Glomerular visceral epithelial cell (primary cell): ENCODE data around the gene UPF2.

Experiments used
- DNase-seq: peaks from one replicate; pipeline ENCODE4 v3.0.0-alpha.2; 2016; ENCODE audit errors: extremely low spot score

The UPF2 gene

DNA sequence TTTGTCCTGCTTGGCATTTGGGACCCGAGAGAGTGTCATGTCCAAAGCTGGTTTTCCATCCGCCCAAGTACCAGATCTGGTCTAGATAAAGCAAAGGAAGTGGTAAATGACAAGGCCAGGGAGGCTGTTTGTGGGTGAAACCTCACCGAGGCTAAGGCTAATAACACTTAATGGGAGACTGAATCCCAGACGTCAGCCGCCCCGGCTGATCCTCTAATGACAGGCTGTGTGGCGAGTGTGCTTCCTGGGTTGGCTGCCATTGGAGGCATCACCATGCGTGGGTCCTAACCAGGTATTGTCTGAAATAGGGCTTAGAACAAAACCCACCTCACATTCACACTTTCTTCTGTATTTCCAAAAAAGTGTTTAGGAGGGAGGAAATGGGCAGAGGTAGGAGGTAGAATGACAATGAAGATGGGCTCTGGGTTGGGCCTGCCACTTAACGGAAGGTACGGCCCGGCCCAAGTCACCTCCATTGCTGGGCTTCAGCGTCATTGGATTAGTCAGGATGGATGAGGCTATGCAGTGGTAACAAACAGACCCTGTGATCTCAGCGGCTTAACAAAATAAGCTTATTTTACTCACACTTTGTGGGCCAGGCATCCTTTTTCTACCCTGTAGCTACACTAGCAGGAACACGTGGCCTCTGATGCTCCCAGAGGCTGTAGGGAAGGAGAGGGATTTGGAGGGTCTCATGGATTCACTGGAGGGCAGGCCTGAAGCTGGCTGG is 159.8 kb downstream of the UPF2 start:
- peak; percentile 38 for DNase-seq

DNA sequence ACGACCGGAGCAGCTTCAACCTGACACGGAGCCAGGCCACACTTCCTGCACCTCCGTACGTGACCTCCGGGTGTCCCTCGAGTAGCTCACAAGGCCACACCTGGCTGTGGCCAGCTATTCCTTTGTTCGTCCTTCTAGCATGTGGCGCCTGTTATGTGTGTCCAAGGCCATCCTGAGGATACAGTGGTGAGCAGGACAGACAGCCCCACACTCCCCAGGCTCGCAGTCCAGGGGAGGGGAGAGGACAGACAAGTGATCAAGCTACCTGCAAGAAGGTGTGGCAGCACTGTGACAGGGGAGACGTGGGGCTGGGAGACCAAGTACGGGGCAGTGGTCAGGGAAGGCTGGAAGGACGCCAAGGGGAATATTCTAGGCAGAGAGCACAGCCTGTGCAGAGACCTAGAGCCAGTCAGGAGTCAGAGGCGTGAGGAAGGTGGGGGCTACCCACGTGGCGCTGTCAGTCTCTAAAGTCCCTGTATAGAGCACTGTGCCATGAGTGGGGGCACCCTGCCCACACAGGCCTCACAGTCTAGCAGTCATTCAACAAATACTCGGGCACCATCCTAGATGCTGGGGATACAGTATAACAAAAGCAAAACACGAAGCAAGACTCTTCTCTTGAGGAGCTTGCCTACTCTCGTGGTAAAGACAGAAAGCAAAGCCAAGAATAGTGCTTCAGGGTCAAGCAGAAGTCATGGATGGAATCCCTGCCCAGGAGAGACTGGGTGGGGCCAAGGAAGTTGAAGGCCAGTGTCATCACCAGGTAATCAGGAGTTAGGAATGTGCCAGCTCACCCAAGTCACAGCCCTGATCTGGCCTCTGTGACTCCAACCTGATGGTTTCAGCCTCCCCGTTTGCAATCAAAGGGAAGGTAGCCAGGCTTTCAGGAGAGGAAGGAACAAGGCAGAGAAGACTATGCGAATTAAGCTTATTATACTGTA is 160.9 kb downstream of the UPF2 start:
- DNase-seq, result peak; percentile 82

DNA sequence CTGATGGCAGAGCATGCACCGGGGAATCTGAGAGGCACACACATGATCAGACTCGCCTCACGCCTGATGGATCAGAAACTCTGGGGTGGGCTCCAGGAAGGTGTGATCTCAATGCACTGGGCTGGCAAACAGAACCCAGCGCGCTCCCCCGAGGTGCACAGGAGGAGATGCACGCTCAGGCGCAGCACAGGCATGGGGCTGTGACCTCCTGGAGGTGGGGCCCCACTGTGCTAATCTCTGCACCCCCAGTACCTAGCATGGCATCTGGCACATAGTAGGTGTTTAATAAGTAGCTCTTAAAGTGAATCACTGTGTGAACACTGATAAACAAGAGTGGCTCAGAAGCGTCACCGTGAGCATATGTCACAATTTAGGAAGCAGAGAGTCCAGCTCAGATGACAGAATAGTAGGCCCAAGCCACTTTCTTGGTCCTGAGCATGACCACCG is 161.6 kb downstream of the UPF2 start:
- no peak for DNase-seq

DNA sequence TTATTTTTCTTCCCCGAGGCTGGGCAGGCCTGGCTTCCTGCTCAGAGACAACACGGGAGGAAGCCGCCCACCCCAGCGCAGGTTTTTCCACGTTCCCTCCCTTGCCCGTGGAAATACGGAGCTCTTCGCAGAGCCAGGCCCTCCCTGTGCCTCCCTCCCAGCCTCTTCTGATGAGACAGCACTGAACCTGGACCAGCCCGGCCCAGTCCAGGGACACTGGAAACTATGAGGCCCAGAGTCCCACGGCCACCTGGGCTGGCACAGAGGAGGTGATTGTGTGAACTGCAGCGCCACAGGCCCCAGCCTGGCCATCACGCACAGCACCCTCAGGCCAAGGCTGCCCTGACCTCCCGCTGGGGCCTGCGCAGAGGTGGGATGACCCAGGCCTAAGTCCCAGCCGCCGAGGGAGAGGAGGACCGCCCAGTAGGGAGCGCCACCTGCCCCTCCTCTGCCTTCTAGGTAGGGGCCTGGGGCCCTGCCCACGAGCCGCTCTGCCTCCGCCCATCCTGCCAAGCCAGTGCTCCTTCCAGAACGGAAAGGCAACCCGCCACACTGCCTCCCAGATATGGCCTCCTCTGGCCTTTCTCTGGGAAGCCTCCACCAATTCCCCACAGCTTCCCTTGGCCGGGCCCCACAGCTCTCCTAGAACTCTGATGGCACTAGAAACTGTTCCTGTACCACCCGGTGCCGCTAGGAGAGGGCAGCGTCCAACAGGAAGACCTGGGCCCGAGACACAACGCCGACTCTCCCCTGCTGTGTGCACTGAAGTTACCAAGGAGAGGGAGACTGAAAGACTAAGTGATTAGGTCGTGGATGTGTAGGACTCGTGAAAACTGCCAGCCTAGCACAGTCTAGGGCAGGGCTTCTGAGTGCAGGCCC is 162.2 kb downstream of the UPF2 start:
- DNase-seq, result peak; percentile 45

DNA sequence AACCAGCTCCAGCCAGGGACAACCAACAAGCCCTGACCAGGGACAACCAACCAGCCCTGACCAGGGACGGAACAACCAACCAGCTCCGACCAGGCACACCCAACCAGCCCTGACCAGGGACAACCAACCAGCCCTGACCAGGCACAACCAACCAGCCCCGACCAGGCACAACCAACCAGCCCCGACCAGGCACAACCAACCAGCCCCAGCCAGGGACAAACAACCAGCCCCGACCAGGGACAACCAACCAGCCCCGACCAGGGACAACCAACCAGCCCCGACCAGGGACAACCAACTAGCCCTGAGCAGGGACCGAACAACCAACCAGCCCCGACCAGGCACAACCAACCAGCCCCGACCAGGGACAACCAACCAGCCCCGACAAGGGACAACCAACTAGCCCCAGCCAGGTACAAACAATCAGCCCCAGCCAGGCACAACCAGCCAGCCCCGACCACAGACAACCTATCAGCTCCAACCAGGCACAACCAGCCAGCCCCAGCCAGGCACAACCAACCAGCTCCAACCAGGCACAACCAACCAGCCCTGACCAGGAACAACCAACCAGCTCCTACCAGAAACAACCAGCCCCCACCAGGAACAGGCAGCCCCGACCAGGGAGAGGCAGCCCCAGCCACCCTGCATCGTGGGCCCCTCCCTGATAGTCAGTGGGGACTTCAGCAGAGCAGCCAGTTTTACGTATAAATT is 163.1 kb downstream of the UPF2 start:
- no peak for DNase-seq

DNA sequence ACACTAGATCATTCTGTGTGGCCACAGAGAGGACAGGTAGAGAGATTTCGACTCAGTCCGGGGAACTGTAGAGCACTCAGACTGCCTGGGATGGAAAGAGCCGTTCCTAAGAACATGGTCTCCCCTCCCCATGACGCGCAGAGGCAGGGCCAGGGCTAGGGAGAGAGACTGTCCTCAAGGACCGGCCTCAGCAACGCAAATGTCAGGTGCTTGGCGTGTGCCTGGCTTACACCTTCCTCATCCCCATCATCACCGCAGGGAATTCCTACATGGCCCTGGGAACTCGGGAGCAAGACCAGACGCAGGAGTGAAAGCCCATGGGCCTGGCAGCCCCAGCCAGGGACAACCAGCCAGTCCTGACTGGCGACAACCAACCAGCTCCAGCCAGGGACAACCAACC is 163.8 kb downstream of the UPF2 start:
- no peak for DNase-seq

DNA sequence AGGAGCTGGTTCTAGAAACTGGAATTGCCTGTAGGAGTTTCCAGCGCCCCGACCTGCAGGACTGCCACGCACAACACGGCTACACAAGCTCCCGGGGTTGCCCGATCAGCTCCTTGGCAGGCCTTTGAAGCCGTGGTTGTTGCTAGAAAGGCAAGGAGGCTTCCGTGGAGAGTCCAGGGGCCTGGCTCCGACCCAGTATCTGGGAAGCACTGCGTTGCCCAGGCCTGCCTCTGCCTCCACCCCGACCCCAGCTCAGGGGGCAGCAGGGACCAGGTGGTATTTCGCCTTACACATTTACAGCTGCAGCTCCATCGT is 165.1 kb downstream of the UPF2 start:
- no peak for DNase-seq

DNA sequence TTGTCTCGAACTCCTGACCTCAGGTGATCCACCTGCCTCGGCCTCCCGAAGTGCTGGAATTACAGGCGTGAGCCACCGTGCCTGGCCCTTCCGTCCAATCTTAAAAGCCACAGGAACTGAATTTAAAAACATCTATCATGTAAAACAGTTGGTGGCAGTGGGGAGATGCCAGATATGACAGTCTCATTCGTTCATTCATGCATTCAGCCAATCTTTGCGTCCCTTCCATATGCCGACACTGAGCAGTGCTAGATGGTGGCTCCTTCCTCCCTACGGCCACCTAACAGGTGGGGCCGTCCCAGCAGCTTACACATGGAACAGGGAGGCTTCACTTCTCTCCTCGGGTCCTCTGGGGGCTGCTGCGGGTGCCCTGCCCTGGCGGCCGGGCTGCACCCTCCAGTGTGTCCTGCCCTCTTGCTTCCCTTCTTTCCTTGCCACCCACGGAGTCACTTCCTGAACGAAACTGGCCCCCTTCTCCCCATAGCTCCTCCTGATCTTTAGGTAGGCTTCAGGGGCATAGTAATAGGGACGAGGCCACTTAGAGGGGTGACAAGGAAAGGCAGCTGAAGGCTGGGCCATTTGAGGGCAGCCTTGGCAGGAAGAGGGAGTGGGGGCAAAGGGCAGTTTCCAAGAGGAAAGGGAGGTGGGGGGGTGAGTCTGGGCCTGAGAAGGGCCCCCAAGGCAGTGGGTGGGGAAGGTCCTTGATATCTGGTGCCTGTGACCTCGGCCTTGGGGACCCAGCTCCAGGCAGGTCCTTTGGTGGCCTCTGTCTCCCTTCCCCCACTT is 165.6 kb downstream of the UPF2 start:
- DNase-seq, result no peak

DNA sequence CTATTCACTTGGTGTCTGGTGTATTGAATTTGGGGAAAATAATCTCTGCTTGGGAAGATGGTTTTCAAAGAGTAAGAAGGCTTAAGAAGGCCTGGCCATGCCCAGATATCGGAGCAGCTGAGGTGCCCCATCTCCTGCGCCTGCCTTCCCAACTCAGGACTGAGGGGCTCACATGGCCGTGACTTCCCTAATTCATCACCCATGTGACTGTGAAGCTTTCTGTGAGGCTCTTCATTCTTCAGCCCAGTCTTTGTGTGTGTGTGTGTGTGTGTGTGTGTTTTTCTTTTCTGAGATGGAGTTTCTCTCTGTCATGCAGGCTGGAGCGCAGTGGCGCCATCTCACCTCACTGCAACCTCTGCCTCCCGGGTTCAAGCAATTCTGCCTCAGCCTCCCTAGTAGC is 166.3 kb downstream of the UPF2 start:
- no peak for DNase-seq

DNA sequence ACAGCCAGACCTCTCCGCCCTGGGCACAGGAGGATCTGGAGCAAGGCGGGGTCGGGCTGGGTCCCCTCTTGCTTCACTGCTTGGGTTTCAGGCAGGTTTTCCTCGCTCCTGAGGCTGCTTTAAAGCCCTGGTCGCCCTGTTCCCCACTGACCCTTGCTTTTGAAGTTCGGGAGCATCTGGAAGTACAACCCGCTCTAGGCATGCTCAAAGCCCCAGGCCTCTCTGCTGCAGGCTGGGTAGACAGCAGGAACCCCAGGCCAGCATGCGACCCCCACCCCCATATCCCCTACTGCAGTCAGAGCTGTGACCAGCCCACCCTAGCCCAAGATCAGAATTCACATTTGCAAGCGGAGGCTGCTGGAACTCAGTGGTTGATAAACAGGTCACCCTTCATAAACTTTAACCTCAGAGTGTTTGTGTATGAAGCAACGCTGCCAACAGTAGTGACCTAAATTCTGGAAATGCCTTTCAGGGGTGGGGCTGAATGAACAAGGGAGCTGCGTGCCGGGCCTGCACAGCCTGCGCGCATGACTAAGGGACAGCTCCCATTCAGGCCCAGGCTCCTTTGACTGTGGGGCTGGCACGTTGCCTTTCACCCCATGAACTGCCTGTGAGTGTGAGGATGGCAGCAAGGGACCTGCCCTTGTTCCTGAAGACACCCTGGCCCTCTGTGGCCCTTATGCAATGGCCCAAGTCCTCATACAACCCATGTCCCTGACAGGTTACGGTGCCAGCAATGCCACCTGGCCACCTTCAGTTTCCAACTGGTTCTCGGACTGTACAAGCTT is 166.9 kb downstream of the UPF2 start:
- peak; percentile 94 for DNase-seq

DNA sequence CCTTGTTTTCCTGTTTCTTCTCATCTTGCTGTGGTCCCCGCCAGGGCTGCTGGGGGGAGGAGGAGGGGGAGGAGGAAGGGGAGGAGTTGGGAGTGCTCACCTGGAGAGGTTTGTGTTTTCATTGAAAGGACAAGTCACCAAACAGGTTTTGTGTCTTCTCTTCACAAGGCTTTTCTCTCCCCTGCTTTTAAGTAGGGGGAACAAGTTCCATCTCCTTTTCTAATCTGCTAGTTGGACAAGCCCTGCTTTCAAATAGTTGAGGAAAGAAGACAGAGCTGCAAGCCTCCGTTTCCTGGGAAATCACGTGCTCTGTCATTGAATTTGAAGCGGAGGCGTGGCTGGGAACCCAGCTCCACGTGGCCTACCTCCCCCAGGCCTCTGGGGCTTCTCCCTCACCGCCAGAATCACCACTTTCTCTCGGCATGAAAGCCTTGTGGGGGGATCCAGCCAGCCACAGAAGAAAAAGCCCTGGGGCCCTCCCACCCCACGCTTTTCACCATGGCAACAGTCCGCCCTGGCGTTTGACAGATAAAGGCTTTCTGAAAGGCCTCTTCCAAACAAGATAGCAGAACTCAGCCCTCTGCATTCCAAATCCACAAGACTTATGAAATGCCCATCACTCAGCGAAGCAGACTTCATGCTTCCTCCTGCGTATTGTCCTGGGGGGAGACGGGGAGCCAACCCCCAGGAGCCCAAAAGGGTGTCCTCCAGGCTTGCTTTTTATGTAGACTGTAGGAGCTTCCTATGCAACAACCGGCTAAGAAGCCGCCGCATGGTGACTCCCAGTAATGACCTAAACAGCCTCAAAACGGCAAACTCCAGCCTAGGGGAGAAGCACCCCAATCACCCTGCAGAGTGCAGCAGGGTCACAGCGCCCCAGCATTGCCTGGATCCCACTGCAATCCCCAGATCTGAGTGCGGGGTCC is 167.8 kb downstream of the UPF2 start:
- peak; percentile 47 for DNase-seq

DNA sequence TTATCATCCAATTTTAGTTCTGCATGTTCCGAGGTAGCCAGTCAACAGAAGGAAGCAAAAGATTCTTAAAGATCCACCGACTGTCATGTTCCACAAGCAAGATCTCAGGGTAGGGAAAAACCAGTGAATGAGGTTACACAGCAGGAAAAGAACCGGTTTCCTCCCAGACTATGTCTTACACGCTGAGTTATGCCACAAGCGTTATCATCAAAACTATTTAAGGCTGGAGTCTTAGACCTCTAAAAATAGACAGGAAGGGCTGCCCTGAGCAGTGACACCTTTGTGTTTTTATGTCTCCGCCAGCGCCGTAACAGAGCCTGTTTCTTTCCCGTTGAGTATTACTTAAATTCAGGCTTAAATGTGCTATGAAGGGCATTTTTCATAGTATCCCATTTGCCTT is 171.1 kb downstream of the UPF2 start:
- no peak for DNase-seq

DNA sequence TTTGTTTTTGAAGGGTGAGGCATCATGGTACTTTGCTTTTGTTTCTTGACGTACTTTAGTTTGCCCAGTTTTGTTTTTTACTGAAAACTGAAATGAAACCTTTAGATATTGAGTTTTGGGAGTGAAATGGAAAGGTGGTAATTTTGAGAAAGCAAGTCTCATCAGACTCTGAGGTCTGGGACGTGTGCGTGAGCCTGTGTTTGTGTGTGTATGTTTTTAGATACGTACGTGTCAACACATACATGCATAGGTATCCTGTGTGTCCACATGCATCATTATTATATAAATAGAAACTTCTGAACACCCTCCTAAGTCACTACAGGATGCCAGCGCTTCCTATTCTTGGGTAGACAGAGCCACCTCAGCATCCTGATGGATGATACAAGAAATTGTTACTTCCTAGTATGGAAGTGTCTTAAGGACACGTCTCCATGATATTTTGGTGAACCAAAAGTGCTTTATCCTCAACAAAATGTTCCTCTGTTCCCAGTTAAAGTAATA is 171.7 kb downstream of the UPF2 start:
- DNase-seq, result no peak

DNA sequence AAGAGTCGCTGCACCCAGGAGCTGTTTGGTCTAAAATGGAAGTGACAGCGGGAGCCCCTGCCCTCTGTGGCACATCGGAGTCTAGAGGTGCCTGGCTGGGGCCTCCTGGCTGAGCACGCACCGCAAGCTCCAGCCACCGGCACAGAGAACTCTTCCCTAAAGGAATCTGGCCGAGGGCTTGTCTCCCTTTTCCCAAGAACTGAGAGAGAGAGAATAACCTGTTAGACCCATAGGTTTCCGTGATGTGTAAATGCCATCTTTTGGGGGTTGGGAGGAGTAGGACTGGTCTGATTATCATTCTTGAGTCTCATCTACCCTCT is 172.2 kb downstream of the UPF2 start:
- DNase-seq, result no peak
